IMR-90 (cell line): ENCODE measurements around the gene LENEP. TPM values are rescaled to one million over a fixed set of nuclear protein-coding genes. Genes with fewer than 3 reads are reported as not detected.

ENCODE experiments used
- ATAC-seq: fragments of 200-7000 bp; cut with Tn5 transposase; 2 replicates; pipeline ENCODE4 v1.9.1; 2020; ENCODE audit warnings: low read depth, mild to moderate bottlenecking, moderate library complexity
- BruUV-seq: library from RNA; stranded (reverse); fragments of 400-500 nt; replicated peaks from 2 replicates; lab custom pipeline; 2021; lab: Mats Ljungman, UMichigan
- CTCF ChIA-PET: fragments of 300-600 bp; formaldehyde crosslinking; extraction: SDS; loops from one replicate; lab custom pipeline; 2021; ENCODE audit warnings: antibody characterized with exemption; lab: Yijun Ruan, JAX
- POLR2A ChIA-PET: fragments of 300-600 bp; sonication (Branson Sonifier 250); formaldehyde crosslinking; loops from one replicate; lab custom pipeline; 2022; ENCODE audit warnings: antibody characterized with exemption; ENCODE audit not compliant: unreplicated experiment; lab: Charles Lee
- DNase-seq: peaks from one replicate; pipeline ENCODE4 v3.0.0; 2013
- H2AFZ ChIP-seq: replicated peaks from 2 replicates; pipeline ENCODE3; 2013; ENCODE audit warnings: low read length, mild to moderate bottlenecking; ENCODE audit not compliant: poor library complexity
- H2AK5ac ChIP-seq: 2 replicates; pipeline ENCODE4 v1.6.1; 2013; ENCODE audit warnings: low read depth, low read length, inconsistent platforms
- H2AK9ac ChIP-seq: replicated peaks from 2 replicates; pipeline ENCODE3; 2013; ENCODE audit warnings: mild to moderate bottlenecking, low read depth, low read length, moderate library complexity; ENCODE audit not compliant: poor library complexity
- H2BK120ac ChIP-seq: 2 replicates; pipeline ENCODE4 v1.6.1; 2013; ENCODE audit warnings: low read depth, low read length, inconsistent platforms
- H2BK15ac ChIP-seq: 3 replicates; pipeline ENCODE4 v1.6.1; 2013; ENCODE audit warnings: low read depth, low read length, inconsistent platforms
- H2BK20ac ChIP-seq: 2 replicates; pipeline ENCODE4 v1.6.1; 2013; ENCODE audit warnings: low read depth, mild to moderate bottlenecking, inconsistent platforms, low read length, moderate library complexity
- H2BK5ac ChIP-seq: 2 replicates; pipeline ENCODE4 v1.6.1; 2013; ENCODE audit warnings: mild to moderate bottlenecking, low read depth, low read length, inconsistent platforms; ENCODE audit not compliant: poor library complexity, severe bottlenecking
- H3K14ac ChIP-seq: replicated peaks from 2 replicates; pipeline ENCODE4 v1.6.1; 2013; ENCODE audit warnings: low read depth, low read length, inconsistent platforms
- H3K18ac ChIP-seq: 2 replicates; pipeline ENCODE4 v1.6.1; 2013; ENCODE audit warnings: low read depth, low read length, control low read depth
- H3K23ac ChIP-seq: 2 replicates; pipeline ENCODE4 v1.6.1; 2013; ENCODE audit warnings: low read depth, low read length, inconsistent platforms
- H3K27ac ChIP-seq: 2 replicates; pipeline ENCODE4 v1.5.1; 2013; ENCODE audit warnings: mild to moderate bottlenecking, control low read depth, low read length; ENCODE audit not compliant: insufficient read depth
- H3K27me3 ChIP-seq: 2 replicates; pipeline ENCODE4 v1.6.1; 2013; ENCODE audit warnings: low read length; ENCODE audit not compliant: control insufficient read depth, insufficient read depth
- H3K36me3 ChIP-seq: 2 replicates; pipeline ENCODE4 v1.6.1; 2013; ENCODE audit warnings: low read length, mixed read lengths; ENCODE audit not compliant: control insufficient read depth, insufficient read depth
- H3K4ac ChIP-seq: 2 replicates; pipeline ENCODE4 v1.6.1; 2013; ENCODE audit warnings: low read depth, low read length, inconsistent platforms
- H3K4me1 ChIP-seq: 2 replicates; pipeline ENCODE4 v1.6.1; 2013; ENCODE audit warnings: low read length, mixed read lengths; ENCODE audit not compliant: control insufficient read depth, insufficient read depth
- H3K4me2 ChIP-seq: 2 replicates; pipeline ENCODE4 v1.6.1; 2013; ENCODE audit warnings: low read depth, mild to moderate bottlenecking, control low read depth, low read length, moderate library complexity
- H3K4me3 ChIP-seq: 2 replicates; pipeline ENCODE4 v1.5.1; 2013; ENCODE audit warnings: low read depth, mild to moderate bottlenecking, control low read depth, low read length, moderate library complexity; ENCODE audit not compliant: insufficient read depth
- H3K56ac ChIP-seq: 2 replicates; pipeline ENCODE4 v1.6.1; 2013; ENCODE audit warnings: low read length, inconsistent platforms; ENCODE audit not compliant: insufficient read depth; ENCODE audit errors: extremely low read depth
- H3K79me1 ChIP-seq, 2 experiments: 2 replicates each; pipeline ENCODE4 v1.6.1; 2013; ENCODE audit warnings: low read length in 2 of 2, inconsistent platforms in 1 of 2, low read depth in 1 of 2
- H3K9ac ChIP-seq: 2 replicates; pipeline ENCODE4 v1.6.1; 2013; ENCODE audit warnings: low read depth, low read length, control low read depth
- H3K9me1 ChIP-seq: 2 replicates; pipeline ENCODE4 v1.6.1; 2013; ENCODE audit warnings: low read length, inconsistent platforms; ENCODE audit not compliant: insufficient read depth
- H3K9me3 ChIP-seq: 2 replicates; pipeline ENCODE4 v1.6.1; 2013; ENCODE audit warnings: low read length; ENCODE audit not compliant: control insufficient read depth, insufficient read depth
- H4K20me1 ChIP-seq: 2 replicates; pipeline ENCODE4 v1.6.1; 2013; ENCODE audit warnings: low read length, inconsistent platforms; ENCODE audit not compliant: insufficient read depth
- H4K5ac ChIP-seq: 2 replicates; pipeline ENCODE4 v1.6.1; 2013; ENCODE audit warnings: mild to moderate bottlenecking, low read depth, low read length, control low read depth
- H4K8ac ChIP-seq, 2 experiments: 2 replicates each; pipeline ENCODE4 v1.6.1; 2013; ENCODE audit warnings: low read depth in 2 of 2, low read length in 2 of 2, control low read depth in 1 of 2, inconsistent platforms in 1 of 2
- H4K91ac ChIP-seq: 2 replicates; pipeline ENCODE4 v1.6.1; 2013; ENCODE audit warnings: low read depth, low read length, inconsistent platforms; ENCODE audit not compliant: insufficient read depth
- BHLHE40 ChIP-seq: fragments of 150-350 bp; IDR thresholded peaks from 2 replicates; pipeline ENCODE4 v1.6.1; 2016; ENCODE audit warnings: mild to moderate bottlenecking, low read depth, low read length
- CEBPB ChIP-seq: IDR thresholded peaks from 2 replicates; pipeline ENCODE4 v1.6.1; 2012; ENCODE audit warnings: low read depth, low read length, improper control_type of control experiment
- CHD1 ChIP-seq: IDR thresholded peaks from 2 replicates; pipeline ENCODE4 v1.6.1; 2012; ENCODE audit warnings: low read depth, low read length, improper control_type of control experiment
- CTCF ChIP-seq: conservative IDR thresholded peaks from 2 replicates; pipeline ENCODE4 v1.5.1; 2012; ENCODE audit warnings: mild to moderate bottlenecking, low read depth, low read length, improper control_type of control experiment
- ELK1 ChIP-seq: fragments of 150-350 bp; IDR thresholded peaks from 2 replicates; pipeline ENCODE4 v1.6.1; 2016; ENCODE audit warnings: low read depth, mild to moderate bottlenecking, low read length, moderate library complexity, borderline replicate concordance
- FOS ChIP-seq: fragments of 150-350 bp; IDR thresholded peaks from 2 replicates; pipeline ENCODE4 v1.6.1; 2016; ENCODE audit warnings: low read depth, low read length
- MAFK ChIP-seq: IDR thresholded peaks from 2 replicates; pipeline ENCODE4 v1.6.1; 2012; ENCODE audit warnings: low read depth, low read length, improper control_type of control experiment
- MAZ ChIP-seq: IDR thresholded peaks from 2 replicates; pipeline ENCODE4 v1.6.1; 2012; ENCODE audit warnings: low read depth, mild to moderate bottlenecking, low read length, improper control_type of control experiment, moderate library complexity, borderline replicate concordance
- POLR2A ChIP-seq: IDR thresholded peaks from 2 replicates; pipeline ENCODE4 v1.6.1; 2012; ENCODE audit warnings: mild to moderate bottlenecking, low read depth, low read length
- RAD21 ChIP-seq: IDR thresholded peaks from 2 replicates; pipeline ENCODE4 v1.6.1; 2012; ENCODE audit warnings: low read length, improper control_type of control experiment
- RCOR1 ChIP-seq: IDR thresholded peaks from 2 replicates; pipeline ENCODE4 v1.6.1; 2012; ENCODE audit warnings: mild to moderate bottlenecking, low read length, improper control_type of control experiment; ENCODE audit not compliant: insufficient replicate concordance
- RFX5 ChIP-seq: IDR thresholded peaks from 2 replicates; pipeline ENCODE4 v1.8.0; 2012; ENCODE audit warnings: low read depth, mild to moderate bottlenecking, low read length, moderate library complexity
- SMC3 ChIP-seq: fragments of 150-350 bp; IDR thresholded peaks from 2 replicates; pipeline ENCODE4 v1.6.1; 2016; ENCODE audit warnings: low read depth, mild to moderate bottlenecking, antibody characterized with exemption, low read length, moderate library complexity
- USF2 ChIP-seq: fragments of 150-350 bp; IDR thresholded peaks from 2 replicates; pipeline ENCODE4 v1.6.1; 2017; ENCODE audit warnings: mild to moderate bottlenecking, antibody characterized with exemption, low read length, low read depth
- WGBS, 2 experiments: methylation state at CpG; one replicate each; pipeline versions ENCODE4 v1.1.5 to v1.1.7; 2013; ENCODE audit warnings: missing lambda C conversion rate in 2 of 2; ENCODE audit not compliant: insufficient read length in 1 of 2; ENCODE audit errors: extremely low coverage in 2 of 2; 5-methylcytosine and 5-hydroxymethylcytosine counted together
- dilution Hi-C: fragments of 300-500 bp; cut with HindIII; formaldehyde crosslinking; loops from one replicate; pipeline ENCODE4 v1.14.3; 2018; ENCODE audit warnings: low sequenced_read_pairs; ENCODE audit not compliant: unreplicated experiment
- in situ Hi-C: fragments of 300-500 bp; cut with MboI; formaldehyde crosslinking; loops from 3 replicates; pipeline ENCODE4 v1.14.3; 2019; ENCODE audit warnings: low sequenced_read_pairs, inconsistent platforms, mixed read lengths
- intact Hi-C: fragments of 100-400 bp; cut with micrococcal nuclease; formaldehyde crosslinking; loops from 2 replicates; pipeline ENCODE4 v1.10.0; 2022
- polyA plus RNA-seq, 3 experiments: library from polyadenylated mRNA; depleted of rRNA; stranded (reverse); fragments of >200 nt; gene quantifications; 2 replicates each; pipeline ENCODE4 v1.2.3, GENCODE V29; 2012; ENCODE audit warnings: low replicate concordance in 1 of 3
- total RNA-seq: library from RNA; depleted of rRNA; stranded (reverse); fragments of >200 nt; gene quantifications from 2 replicates; pipeline ENCODE4 v1.2.3, GENCODE V29; 2012

LENEP gene
- total and polyA plus RNA-seq, 2 of the 4 experiments (the other 2 are of a cell fraction), result not detected

- no peak overlapping the region for H3K4ac ChIP-seq
- H2BK15ac ChIP-seq, result no peak overlapping the region
- H3K27ac ChIP-seq, result no peak overlapping the region
- no peak overlapping the region for H2AK9ac ChIP-seq
- H3K18ac ChIP-seq, result no peak overlapping the region
- peak overlapping the region; percentile 65 for H2AFZ ChIP-seq
- ChIA-PET POLR2A (no interaction called here), CTCF (interaction anchor here (1.0 kb wide), 1 partner anchor 27 kb away, joined by 3 read pairs; no protein-coding TSS in a partner anchor)
- H3K27me3 ChIP-seq, result peaks cover 18% of the 10 kb centered on the region
- no peak overlapping the region for H2BK20ac ChIP-seq
- no peaks in the 10 kb centered on the region for H3K36me3 ChIP-seq
- no peak overlapping the region for H2BK5ac ChIP-seq
- BruUV-seq, result no TSS peak
- H3K14ac ChIP-seq, result no peak overlapping the region
- dilution Hi-C loops (no loop called here), intact Hi-C loops (no loop called here), in situ Hi-C loops (no loop called here)
- WGBS, 2 experiments, result 60% methylated on average over 1 of the region's 9 CpGs; no CpG with 5 or more reads in 1 of the 2 experiments
- H3K4me3 ChIP-seq, result no peak overlapping the region
- H4K91ac ChIP-seq, result no peak overlapping the region
- H3K23ac ChIP-seq, result no peak overlapping the region
- H4K8ac ChIP-seq, result no peak overlapping the region
- no peak overlapping the region for H3K4me2 ChIP-seq
- no peaks in the 10 kb centered on the region for H3K79me1 ChIP-seq
- no peak overlapping the region for H4K5ac ChIP-seq
- H2BK120ac ChIP-seq, result no peak overlapping the region
- TF ChIP-seq RFX5 (no peak), FOS (no peak), RCOR1 (no peak), MAZ (no peak), POLR2A (no peak), CTCF (no peak), ELK1 (no peak), MAFK (no peak), CHD1 (no peak), SMC3 (no peak), USF2 (no peak), RAD21 (no peak), CEBPB (no peak), BHLHE40 (no peak)
- no peaks in the 10 kb centered on the region for H3K9me3 ChIP-seq
- H3K9ac ChIP-seq, result no peak overlapping the region
- H3K4me1 ChIP-seq, result peaks cover 3% of the 10 kb centered on the region; the same call in 1 of the 2 replicates
- ATAC-seq, result no peak
- no peak overlapping the region for H2AK5ac ChIP-seq
- H4K20me1 ChIP-seq, result no peaks in the 10 kb centered on the region; the same call in 1 of the 2 replicates
- H3K56ac ChIP-seq, result no peak overlapping the region
- DNase-seq, result no peak
- peaks cover 4% of the 10 kb centered on the region for H3K9me1 ChIP-seq
Observed at GRCh38 chr1:155026154-155026553, 32.8 kb downstream of the LENEP start.
